GM19238 (cell line): ENCODE measurements around the gene PRKCH.
A peak's percentile ranks its signal among the peaks of the same experiment; 100 is the strongest.
"Not testable (repeated sequence)": the region's sequence is repeated elsewhere in the genome, so short reads cannot be mapped to it uniquely, and the experiment has no call there.

Experiments
- DNase-seq: peaks from one replicate; pipeline ENCODE4 v3.0.0; 2011; ENCODE audit warnings: low spot score; ENCODE audit not compliant: insufficient read length

The PRKCH gene

DNA sequence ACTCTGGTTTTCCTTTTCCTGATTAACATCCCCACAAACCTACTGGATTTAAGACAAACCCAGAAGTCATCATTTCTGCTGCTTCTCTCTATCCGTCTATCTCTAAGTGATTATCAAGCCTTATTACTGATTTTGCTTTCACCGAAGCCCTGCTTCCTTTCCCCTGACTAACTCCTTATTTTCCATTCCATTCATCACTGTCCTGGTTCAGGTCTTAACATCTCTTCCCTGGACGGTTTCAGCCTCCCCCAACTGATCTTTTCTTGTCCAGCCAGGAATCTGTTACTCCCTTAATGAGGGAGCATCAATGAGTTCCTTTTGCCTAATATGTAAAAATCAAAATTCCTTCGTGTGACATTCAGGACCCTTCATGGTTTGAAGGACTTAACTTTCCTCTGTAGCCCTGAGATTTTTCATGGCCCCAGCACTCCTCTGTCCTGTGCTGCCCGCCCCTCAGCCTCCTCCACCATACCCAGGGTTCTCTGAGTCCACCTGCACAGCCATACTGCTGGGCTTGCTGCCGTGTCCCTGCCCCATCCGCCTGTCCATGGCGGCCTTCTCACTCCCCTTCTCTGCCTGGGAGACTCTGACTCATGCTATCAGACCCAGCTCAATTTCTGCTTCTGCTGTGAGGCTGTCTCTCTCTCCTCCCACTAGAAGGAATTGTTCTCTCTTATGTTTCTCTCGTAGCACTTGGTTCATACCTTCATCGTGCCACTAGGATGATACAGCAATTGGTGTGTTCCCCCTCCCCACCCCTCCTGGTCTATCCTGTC, 206.1 kb downstream of the PRKCH start:
- DNase-seq: no peak

DNA sequence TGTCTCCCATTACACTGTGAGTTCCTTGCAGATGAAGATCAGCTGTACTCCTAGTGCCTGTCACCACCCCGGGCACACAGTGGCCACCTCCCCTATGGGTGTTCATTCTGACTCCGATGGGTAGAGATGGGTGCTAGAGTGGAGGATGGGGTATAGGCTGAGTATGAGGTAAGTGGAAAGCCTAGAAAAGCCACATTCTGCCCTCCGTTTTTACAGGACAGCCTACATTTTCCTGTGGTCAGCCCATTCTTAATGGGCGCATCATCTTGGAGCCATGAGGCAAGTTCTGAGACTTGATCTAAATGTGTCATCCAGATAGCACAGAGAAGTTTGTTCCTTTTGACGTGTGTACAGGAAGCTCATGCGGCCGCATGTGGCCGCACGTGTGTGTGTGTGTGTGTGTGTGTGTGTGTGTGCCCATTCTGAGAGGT, 207.2 kb downstream of the PRKCH start:
- DNase-seq: no peak

- DNase-seq: not testable (repeated sequence)
Measured at GRCh38 chr14:61529360-61529759, 208.0 kb downstream of the PRKCH start.

- DNase-seq: no peak
Measured at GRCh38 chr14:61530296-61530695, 208.9 kb downstream of the PRKCH start.

- no peak for DNase-seq
Measured at GRCh38 chr14:61530896-61531295, 209.5 kb downstream of the PRKCH start.

DNA sequence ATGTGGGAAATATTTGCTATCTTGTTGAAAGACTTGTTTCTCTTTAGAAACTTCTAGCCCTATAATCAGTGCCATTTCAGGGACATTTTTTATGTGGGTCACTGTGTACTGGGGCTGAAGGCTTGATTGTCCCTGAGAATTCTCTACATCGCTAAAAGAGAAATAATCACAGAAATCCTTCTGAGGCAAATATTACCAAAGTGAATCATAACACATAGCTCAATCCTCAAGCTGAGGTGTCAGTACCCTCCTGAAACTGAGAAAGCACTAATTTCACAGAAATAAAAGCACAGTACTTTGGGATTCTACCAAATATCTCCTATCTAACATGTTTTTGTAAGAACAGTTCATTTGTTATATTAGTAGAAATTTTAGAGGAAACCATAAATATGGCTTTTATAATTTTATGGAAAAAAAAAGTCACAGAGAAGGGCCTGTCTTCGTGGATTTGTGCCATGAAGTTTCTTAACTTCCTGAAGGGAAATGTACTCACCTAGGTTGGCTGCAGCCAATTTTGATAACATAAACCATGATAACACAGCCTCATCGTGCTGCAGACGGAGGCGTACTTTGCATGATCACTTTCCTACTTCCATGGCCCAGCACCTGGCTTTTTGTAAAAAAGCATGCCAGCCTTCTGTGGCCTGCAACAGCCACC, 210.2 kb downstream of the PRKCH start:
- DNase-seq: no peak

GRCh38 chr14:61532123-61532505, 210.7 kb downstream of the PRKCH start:
- no peak for DNase-seq

DNA sequence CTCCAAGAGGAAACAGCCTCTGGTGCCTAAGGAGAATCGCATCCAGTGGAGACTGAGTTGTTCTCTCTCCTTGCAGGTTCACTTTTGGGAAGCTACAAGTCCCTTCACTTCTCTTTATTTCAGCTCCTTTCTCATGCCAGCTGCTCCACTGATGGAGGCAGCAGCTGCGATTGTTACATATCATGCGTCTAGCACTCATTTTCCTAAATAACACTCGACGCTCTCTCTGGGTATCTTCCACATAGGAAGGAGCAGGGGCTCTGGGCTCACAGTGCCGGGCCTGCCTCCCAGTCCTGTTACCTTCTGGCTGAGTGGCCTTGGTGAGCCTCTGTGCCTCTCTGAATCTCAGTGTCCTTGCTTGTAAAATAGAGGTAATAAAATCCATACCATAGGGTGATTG, 211.4 kb downstream of the PRKCH start:
- no peak for DNase-seq

GRCh38 chr14:61533513-61534255, 212.3 kb downstream of the PRKCH start:
- DNase-seq: no peak

- no peak for DNase-seq
Measured at GRCh38 chr14:61535032-61535431, 213.7 kb downstream of the PRKCH start.

GRCh38 chr14:61535458-61535857, 214.1 kb downstream of the PRKCH start:
- DNase-seq: no peak

- DNase-seq: no peak
Measured at GRCh38 chr14:61536661-61537562, 215.5 kb downstream of the PRKCH start.

- DNase-seq: peak; percentile 24
Measured at GRCh38 chr14:61537563-61538463, 216.4 kb downstream of the PRKCH start.

DNA sequence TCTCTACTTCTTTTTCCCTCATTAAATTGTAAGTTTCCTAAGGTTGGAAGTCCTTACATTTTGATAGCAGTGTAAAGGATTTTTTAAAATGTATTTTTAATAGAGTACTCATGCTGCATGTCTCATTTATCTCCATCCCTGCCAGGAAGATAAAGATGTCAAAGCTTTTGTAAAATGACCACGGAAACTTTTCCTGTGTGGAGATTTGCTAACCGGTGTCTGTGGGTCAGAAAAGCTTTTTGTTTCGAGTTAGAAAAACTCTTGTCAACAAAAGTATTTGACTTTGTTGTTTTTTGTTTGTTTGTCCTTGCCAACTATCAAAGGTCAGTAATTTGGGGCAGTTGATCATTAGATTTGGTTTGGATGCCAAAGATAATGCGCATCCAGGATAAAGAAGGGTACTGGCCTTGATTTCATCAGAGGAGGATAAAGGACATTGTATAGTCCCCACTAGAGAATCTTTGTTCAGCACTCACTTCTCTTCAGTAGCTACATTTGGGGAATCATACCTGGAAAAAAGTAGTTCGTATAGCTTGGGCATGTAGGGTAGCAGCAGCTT, 217.2 kb downstream of the PRKCH start:
- DNase-seq: no peak

DNA sequence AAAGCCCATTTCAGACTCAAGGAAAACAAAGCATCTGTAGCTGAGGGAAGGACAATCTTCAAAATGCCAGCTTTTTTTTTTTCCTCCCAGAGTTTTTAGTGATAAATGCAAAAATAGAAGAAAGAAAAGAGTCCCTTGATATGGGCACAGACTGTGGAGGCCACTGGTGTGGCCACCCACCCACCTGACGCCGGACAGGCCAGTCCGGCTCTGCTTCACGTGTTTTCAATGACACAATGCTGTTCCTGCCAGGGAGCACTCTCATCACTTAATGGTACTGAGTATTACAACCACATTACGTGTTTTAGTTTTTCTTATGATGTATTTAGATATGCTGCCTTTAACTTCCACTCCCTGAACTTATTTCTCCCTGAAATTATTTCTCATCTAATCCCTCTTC, 218.3 kb downstream of the PRKCH start:
- no peak for DNase-seq

DNA sequence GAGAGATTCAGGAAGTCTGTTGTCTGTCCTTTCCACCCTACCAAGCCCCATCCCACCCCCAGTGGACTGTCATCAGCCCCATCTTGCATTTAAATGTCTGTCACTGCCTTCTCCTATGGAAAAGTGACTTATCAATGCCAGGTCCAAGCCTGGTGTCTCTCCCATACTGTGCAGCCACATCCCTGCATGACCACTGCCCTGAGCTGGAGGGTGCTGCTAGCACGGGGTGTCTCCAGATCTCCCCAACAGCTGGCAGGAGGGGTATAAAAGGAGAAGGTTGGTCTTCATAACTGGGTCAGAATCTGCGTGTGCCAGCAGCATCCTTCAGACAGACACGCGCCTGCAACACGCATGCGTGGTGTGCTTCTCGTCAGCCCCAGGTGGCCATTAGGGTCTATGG, 219.6 kb downstream of the PRKCH start:
- no peak for DNase-seq

GRCh38 chr14:61542848-61543790, 221.7 kb downstream of the PRKCH start:
- DNase-seq: no peak

GRCh38 chr14:61543946-61544345, 222.6 kb downstream of the PRKCH start:
- no peak for DNase-seq
